ENCODE measurements around the gene ZBTB7C. TPM values are rescaled to one million over a fixed set of nuclear protein-coding genes. Genes with fewer than 3 reads are reported as not detected.

The ZBTB7C gene
- total RNA-seq, 1 donor from 2014 or later: 2.6 TPM

- ATAC-seq (ENCODE audit: poor library complexity): no peak
- no peak for DNase-seq
Observed at GRCh38 chr18:48022021-48022420, 387.2 kb downstream of the ZBTB7C start.

GRCh38 chr18:48021273-48021914 is 387.8 kb downstream of the ZBTB7C start:
- no peak for ATAC-seq (ENCODE audit: poor library complexity)
- no peak for DNase-seq
- intact Hi-C loops (cut with DNase I): loop anchor here (2.0 kb wide), 1 partner anchor 249 kb away; no protein-coding TSS in a partner anchor

More at GRCh38 chr18:48022021-48022420, 387.2 kb downstream of the ZBTB7C start:
- intact Hi-C loops (cut with DNase I): no loop called here

- intact Hi-C loops (cut with DNase I): loop anchor here (2.0 kb wide), 1 partner anchor 248 kb away; no protein-coding TSS in a partner anchor
- no peak for DNase-seq
- ATAC-seq (ENCODE audit: poor library complexity): no peak
Observed at GRCh38 chr18:48020337-48021250, 388.6 kb downstream of the ZBTB7C start.

- DNase-seq (no peak), ATAC-seq (ENCODE audit: poor library complexity) (no peak)
- intact Hi-C loops (cut with DNase I): loop anchor here (2.0 kb wide), 1 partner anchor 247 kb away; no protein-coding TSS in a partner anchor
Observed at GRCh38 chr18:48019557-48020325, 389.4 kb downstream of the ZBTB7C start.

- intact Hi-C loops (cut with DNase I): no loop called here
- DNase-seq (no peak), ATAC-seq (ENCODE audit: poor library complexity) (no peak)
Observed at GRCh38 chr18:48018851-48019250, 390.3 kb downstream of the ZBTB7C start.

GRCh38 chr18:48017635-48018034 is 391.5 kb downstream of the ZBTB7C start:
- ATAC-seq (ENCODE audit: poor library complexity) (no peak), DNase-seq (no peak)
- intact Hi-C loops (cut with DNase I): no loop called here

- no peak for ATAC-seq (ENCODE audit: poor library complexity)
- intact Hi-C loops (cut with DNase I): no loop called here
- no peak for DNase-seq
Observed at GRCh38 chr18:48013162-48013561, 396.0 kb downstream of the ZBTB7C start.

GRCh38 chr18:48011926-48012465 is 397.2 kb downstream of the ZBTB7C start:
- ATAC-seq (ENCODE audit: poor library complexity) (no peak), DNase-seq (no peak)
- intact Hi-C loops (cut with DNase I): no loop called here

- intact Hi-C loops (cut with DNase I): no loop called here
- ATAC-seq (ENCODE audit: poor library complexity) (no peak), DNase-seq (no peak)
Observed at GRCh38 chr18:48010264-48010663, 398.9 kb downstream of the ZBTB7C start.

GRCh38 chr18:48009116-48009745 is 400.0 kb downstream of the ZBTB7C start:
- intact Hi-C loops (cut with DNase I): loop anchor here (5.0 kb wide), 1 partner anchor 77 kb away; the partner anchor contains the start of gene SMAD2
- ATAC-seq (ENCODE audit: poor library complexity) (no peak), DNase-seq (no peak)

- DNase-seq (peak; percentile 73), ATAC-seq (ENCODE audit: poor library complexity) (peak; percentile 94)
- intact Hi-C loops (cut with DNase I): loop anchor here (5.0 kb wide), 1 partner anchor 76 kb away; the partner anchor contains the start of gene SMAD2
Observed at GRCh38 chr18:48007955-48008701, 401.1 kb downstream of the ZBTB7C start.

- ATAC-seq (ENCODE audit: poor library complexity) (no peak), DNase-seq (no peak)
- intact Hi-C loops (cut with DNase I): loop anchor here (5.0 kb wide), 1 partner anchor 75 kb away; the partner anchor contains the start of gene SMAD2
Observed at GRCh38 chr18:48007381-48007780, 401.8 kb downstream of the ZBTB7C start.

- ATAC-seq (ENCODE audit: poor library complexity) (no peak), DNase-seq (no peak)
- intact Hi-C loops (cut with DNase I): loop anchor here (5.0 kb wide), 1 partner anchor 74 kb away; the partner anchor contains the start of gene SMAD2
Observed at GRCh38 chr18:48006415-48007175, 402.6 kb downstream of the ZBTB7C start.

GRCh38 chr18:48004577-48004976 is 404.6 kb downstream of the ZBTB7C start:
- intact Hi-C loops (cut with DNase I): no loop called here
- ATAC-seq (ENCODE audit: poor library complexity): no peak
- DNase-seq: no peak

- ATAC-seq (ENCODE audit: poor library complexity) (no peak), DNase-seq (no peak)
- intact Hi-C loops (cut with DNase I): no loop called here
Observed at GRCh38 chr18:48003426-48004349, 405.5 kb downstream of the ZBTB7C start.

GRCh38 chr18:48002933-48003365 is 406.2 kb downstream of the ZBTB7C start:
- peak; percentile 56 for DNase-seq
- intact Hi-C loops (cut with DNase I): no loop called here
- ATAC-seq (ENCODE audit: poor library complexity): peak; percentile 83

Data from Right ventricle myocardium superior (tissue), 1 donor.